ENCODE measurements around the gene ROR1.

DNA sequence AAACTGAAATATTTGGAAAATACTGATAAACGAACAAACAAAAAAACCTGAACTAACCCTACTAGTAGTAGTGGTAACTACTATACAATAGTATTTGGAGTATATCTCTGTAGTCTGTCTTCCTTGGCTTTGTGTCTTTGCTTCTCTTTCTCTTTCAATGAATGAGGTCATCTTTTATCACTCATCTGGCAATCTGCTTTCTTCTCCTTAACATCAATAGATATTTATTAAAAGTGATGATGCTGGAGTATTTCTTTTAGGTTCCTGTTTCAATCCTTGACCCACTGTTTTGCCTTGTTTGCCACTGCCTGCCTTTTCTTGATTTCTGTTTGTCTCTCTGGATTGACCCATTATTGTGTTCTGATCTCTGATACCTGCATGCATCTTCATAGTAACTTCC is 71.5 kb downstream of the ROR1 start:
- TF ChIP-seq, protein P1, sequence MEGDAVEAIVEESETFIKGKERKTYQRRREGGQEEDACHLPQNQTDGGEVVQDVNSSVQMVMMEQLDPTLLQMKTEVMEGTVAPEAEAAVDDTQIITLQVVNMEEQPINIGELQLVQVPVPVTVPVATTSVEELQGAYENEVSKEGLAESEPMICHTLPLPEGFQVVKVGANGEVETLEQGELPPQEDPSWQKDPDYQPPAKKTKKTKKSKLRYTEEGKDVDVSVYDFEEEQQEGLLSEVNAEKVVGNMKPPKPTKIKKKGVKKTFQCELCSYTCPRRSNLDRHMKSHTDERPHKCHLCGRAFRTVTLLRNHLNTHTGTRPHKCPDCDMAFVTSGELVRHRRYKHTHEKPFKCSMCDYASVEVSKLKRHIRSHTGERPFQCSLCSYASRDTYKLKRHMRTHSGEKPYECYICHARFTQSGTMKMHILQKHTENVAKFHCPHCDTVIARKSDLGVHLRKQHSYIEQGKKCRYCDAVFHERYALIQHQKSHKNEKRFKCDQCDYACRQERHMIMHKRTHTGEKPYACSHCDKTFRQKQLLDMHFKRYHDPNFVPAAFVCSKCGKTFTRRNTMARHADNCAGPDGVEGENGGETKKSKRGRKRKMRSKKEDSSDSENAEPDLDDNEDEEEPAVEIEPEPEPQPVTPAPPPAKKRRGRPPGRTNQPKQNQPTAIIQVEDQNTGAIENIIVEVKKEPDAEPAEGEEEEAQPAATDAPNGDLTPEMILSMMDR (IDR thresholded peaks at IDR 0.05; ENCODE audit: low read length), result no peak
- TF ChIP-seq EZH2 (optimal IDR thresholded peaks at IDR 0.05; ENCODE audit: low read depth, low read length) (no peak), EZH2phosphoT487 (IDR thresholded peaks at IDR 0.05; ENCODE audit: low read length) (no peak)
